Measurements from ENCODE around the gene ROR1.

- no peak for TF ChIP-seq SIN3A (IDR thresholded peaks at IDR 0.05; ENCODE audit: borderline replicate concordance, insufficient read depth, low read length)
- TF ChIP-seq TAF1 (IDR thresholded peaks at IDR 0.05; ENCODE audit: borderline replicate concordance, insufficient read depth, low read length), result no peak
- TF ChIP-seq POLR2AphosphoS5 (IDR thresholded peaks at IDR 0.05; ENCODE audit: low read depth, low read length), result no peak
Measured at GRCh38 chr1:63794939-63795378, 21.1 kb downstream of the ROR1 start.
